ENCODE results near the gene GMDS. TPM values are rescaled to one million over a fixed set of nuclear protein-coding genes. Genes with fewer than 3 reads are reported as not detected.

Gene GMDS
- total RNA-seq, 1 donor from 2014 or later = 35.7 TPM

DNA sequence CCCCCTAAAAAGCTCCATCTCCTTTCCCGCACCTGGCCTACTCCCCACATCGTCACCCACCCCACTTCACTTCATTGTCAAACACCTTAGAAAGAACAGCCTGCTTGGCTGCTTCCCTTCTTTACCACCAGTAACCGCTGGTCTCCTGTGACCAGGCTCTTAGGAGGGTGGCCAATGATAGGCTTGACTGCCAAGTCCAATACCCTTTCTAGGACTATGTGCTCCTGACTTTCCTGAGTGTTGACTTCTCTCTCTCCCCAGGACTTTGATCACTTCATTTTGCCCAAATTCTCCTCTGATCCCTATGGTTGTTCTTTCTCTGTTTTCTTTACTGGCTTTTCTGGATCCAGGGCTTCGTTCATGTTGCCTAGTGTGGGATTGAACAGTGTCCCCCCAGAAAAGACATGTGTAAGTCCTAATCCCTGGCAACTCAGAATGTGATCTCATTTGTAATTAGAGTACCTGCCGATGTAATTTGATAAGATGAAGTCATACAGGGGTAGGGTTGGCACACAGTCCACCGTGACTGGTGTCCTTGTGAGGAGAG lies 254.0 kb downstream of the GMDS start:
- intact Hi-C loops (cut with micrococcal nuclease) = no loop called here
- no peaks in the 10 kb centered on the region for H3K27me3 Mint-ChIP-seq (ENCODE audit: low read depth)
- no peak overlapping the region for H3K4me3 Mint-ChIP-seq (ENCODE audit: low read depth)
- no peak for DNase-seq (ENCODE audit: low spot score)
- H3K27ac Mint-ChIP-seq = no peak overlapping the region
- peaks cover 3% of the 10 kb centered on the region for H3K4me1 Mint-ChIP-seq (ENCODE audit: low read depth)
- H3K9me3 Mint-ChIP-seq = no peaks in the 10 kb centered on the region
- H3K36me3 Mint-ChIP-seq (ENCODE audit: low read depth) = no peaks in the 10 kb centered on the region

- Mint-ChIP-seq H3K9me3 (no peaks in the 10 kb centered on the region), H3K27ac (no peak overlapping the region), H3K4me3 (ENCODE audit: low read depth) (no peak overlapping the region), H3K27me3 (ENCODE audit: low read depth) (no peaks in the 10 kb centered on the region), H3K36me3 (ENCODE audit: low read depth) (no peaks in the 10 kb centered on the region), H3K4me1 (ENCODE audit: low read depth) (peaks cover 3% of the 10 kb centered on the region)
- no peak for DNase-seq (ENCODE audit: low spot score)
- intact Hi-C loops (cut with micrococcal nuclease) = no loop called here
These were observed 256.6 kb downstream of the GMDS start for GRCh38 chr6:1988843-1989242.

DNA sequence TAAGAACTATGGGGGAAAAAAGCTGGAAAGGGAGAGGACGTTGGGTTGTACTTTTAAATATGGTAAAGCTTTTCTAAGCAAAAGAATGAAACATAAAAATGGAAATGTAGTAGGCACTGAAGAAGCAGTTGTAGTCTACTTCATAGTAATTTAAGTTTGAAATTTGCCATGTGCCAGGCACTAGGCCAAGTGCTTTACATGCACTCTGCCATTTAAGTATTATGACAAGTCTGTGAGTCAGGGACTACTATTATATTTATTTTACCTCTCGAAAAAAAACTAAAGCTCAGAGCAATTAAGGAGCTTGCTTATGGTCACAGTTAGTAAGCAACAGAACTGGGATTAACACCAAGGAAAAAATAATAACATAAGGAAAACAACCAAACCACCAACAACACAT lies 257.8 kb downstream of the GMDS start:
- no peak for DNase-seq (ENCODE audit: low spot score)
- H3K9me3 Mint-ChIP-seq = peaks cover 9% of the 10 kb centered on the region
- no peaks in the 10 kb centered on the region for H3K4me1 Mint-ChIP-seq (ENCODE audit: low read depth)
- no peaks in the 10 kb centered on the region for H3K27me3 Mint-ChIP-seq (ENCODE audit: low read depth)
- H3K27ac Mint-ChIP-seq = no peak overlapping the region
- no peak overlapping the region for H3K4me3 Mint-ChIP-seq (ENCODE audit: low read depth)
- H3K36me3 Mint-ChIP-seq (ENCODE audit: low read depth) = no peaks in the 10 kb centered on the region
- intact Hi-C loops (cut with micrococcal nuclease) = no loop called here

DNA sequence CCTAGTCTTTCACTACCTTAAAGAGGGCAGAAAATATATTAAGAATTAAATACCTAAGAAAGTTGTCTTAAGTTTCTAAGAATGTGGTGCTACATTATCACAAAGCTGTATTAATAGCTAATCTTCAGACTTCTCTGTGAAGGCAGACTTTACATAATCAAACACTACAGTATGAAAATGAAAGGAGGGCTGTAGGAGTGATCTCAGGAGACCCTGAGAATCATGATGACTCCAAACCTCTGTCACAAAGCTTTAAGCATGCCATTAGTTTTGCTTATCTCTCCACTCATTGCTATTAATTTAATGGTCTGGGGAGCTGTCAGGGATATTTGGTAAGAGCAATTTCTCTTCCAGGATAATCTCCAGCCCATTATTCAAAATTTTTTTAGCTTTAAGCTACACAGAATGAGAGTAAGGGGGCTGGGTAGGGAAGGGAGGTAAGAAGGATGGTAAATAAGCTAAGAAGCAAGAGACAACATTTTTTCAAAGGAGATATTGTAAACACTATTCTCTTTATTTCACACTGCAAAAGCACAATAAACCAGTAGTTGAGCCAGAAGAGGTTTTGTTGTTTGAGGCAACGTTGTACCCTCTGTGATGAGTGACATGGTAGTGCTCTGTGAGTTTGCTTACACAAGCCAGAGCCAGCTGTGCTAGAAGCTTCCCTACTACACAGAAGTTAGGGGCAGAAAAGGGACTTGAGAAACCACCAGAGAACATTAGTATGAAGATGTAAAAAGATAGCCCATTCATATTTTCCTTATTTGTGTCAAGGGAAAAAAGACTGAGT lies 258.8 kb downstream of the GMDS start:
- DNase-seq (ENCODE audit: low spot score) = no peak
- Mint-ChIP-seq H3K27ac (no peak overlapping the region), H3K4me1 (ENCODE audit: low read depth) (no peaks in the 10 kb centered on the region), H3K9me3 (peaks cover 19% of the 10 kb centered on the region), H3K27me3 (ENCODE audit: low read depth) (no peaks in the 10 kb centered on the region), H3K4me3 (ENCODE audit: low read depth) (no peak overlapping the region), H3K36me3 (ENCODE audit: low read depth) (no peaks in the 10 kb centered on the region)
- intact Hi-C loops (cut with micrococcal nuclease) = no loop called here

DNA sequence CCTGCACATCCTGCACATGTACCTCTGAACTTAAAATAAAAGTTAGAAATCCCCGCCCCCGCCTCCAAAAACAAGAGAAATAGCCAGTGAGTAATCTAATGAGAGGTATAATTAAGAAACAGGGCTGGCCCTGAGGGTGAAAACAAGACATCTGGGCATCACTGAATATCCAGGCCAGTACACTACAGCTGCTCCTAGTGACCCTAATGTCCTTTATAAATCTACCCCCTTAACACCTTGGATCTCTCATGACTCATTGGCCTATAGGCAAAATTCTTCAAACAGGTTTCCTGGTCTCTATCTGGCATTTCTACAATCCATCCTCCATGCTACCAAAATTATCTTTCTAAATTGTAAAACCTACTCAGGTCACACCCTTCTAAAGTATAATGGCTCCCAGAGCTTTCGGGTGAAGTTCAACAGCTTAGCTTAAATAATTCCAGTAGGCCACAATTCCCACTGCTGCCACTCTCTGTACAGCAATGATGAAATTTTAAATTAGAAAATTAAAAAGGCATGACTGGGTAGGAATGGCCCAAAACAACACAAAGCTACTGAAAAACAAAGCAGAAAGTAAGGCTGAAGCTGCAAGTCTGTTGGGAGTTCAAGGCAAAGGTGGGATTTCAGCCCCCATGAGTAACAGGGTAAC lies 260.9 kb downstream of the GMDS start:
- Mint-ChIP-seq H3K4me3 (ENCODE audit: low read depth) (no peak overlapping the region), H3K27me3 (ENCODE audit: low read depth) (no peaks in the 10 kb centered on the region), H3K9me3 (peaks cover 39% of the 10 kb centered on the region), H3K27ac (no peak overlapping the region), H3K4me1 (ENCODE audit: low read depth) (no peaks in the 10 kb centered on the region), H3K36me3 (ENCODE audit: low read depth) (peaks cover 2% of the 10 kb centered on the region)
- intact Hi-C loops (cut with micrococcal nuclease) = no loop called here
- DNase-seq (ENCODE audit: low spot score) = no peak

DNA sequence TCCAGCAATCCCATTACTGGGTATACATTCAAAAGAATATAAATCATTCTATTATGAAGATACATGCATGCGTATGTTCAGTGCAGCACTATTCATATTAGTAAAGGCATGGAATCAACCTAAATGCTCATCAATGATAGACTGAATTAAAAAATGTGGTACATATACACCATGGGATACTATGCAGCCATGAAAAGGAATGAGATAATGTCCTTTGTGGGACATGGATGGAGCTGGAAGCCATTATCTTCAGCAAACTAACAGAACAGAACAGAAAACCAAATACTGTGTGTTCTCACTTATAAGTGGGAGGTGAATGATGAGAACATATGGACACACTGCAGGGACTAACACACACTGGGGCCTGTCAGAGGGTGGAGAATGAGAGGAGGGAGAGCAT lies 261.6 kb downstream of the GMDS start:
- no peak overlapping the region for H3K4me3 Mint-ChIP-seq (ENCODE audit: low read depth)
- H3K27me3 Mint-ChIP-seq (ENCODE audit: low read depth) = no peaks in the 10 kb centered on the region
- peaks cover 6% of the 10 kb centered on the region for H3K36me3 Mint-ChIP-seq (ENCODE audit: low read depth)
- peaks cover 44% of the 10 kb centered on the region for H3K9me3 Mint-ChIP-seq
- intact Hi-C loops (cut with micrococcal nuclease) = no loop called here
- DNase-seq (ENCODE audit: low spot score) = no peak
- H3K27ac Mint-ChIP-seq = no peak overlapping the region
- H3K4me1 Mint-ChIP-seq (ENCODE audit: low read depth) = no peaks in the 10 kb centered on the region

GRCh38 chr6:1972962-1973361 lies 272.4 kb downstream of the GMDS start:
- Mint-ChIP-seq H3K27me3 (ENCODE audit: low read depth) (no peaks in the 10 kb centered on the region), H3K9me3 (no peaks in the 10 kb centered on the region), H3K36me3 (ENCODE audit: low read depth) (no peaks in the 10 kb centered on the region), H3K4me1 (ENCODE audit: low read depth) (peaks cover 2% of the 10 kb centered on the region), H3K27ac (no peak overlapping the region), H3K4me3 (ENCODE audit: low read depth) (no peak overlapping the region)
- intact Hi-C loops (cut with micrococcal nuclease) = no loop called here
- no peak for DNase-seq (ENCODE audit: low spot score)

GRCh38 chr6:1971612-1972011 lies 273.8 kb downstream of the GMDS start:
- Mint-ChIP-seq H3K9me3 (no peaks in the 10 kb centered on the region), H3K27ac (no peak overlapping the region), H3K4me1 (ENCODE audit: low read depth) (peaks cover 2% of the 10 kb centered on the region), H3K36me3 (ENCODE audit: low read depth) (no peaks in the 10 kb centered on the region), H3K27me3 (ENCODE audit: low read depth) (no peaks in the 10 kb centered on the region), H3K4me3 (ENCODE audit: low read depth) (no peak overlapping the region)
- DNase-seq (ENCODE audit: low spot score) = no peak
- intact Hi-C loops (cut with micrococcal nuclease) = no loop called here

- intact Hi-C loops (cut with micrococcal nuclease) = no loop called here
- Mint-ChIP-seq H3K4me1 (ENCODE audit: low read depth) (peaks cover 7% of the 10 kb centered on the region), H3K27ac (no peak overlapping the region), H3K9me3 (peaks cover under 1% of the 10 kb centered on the region), H3K4me3 (ENCODE audit: low read depth) (no peak overlapping the region), H3K36me3 (ENCODE audit: low read depth) (no peaks in the 10 kb centered on the region), H3K27me3 (ENCODE audit: low read depth) (no peaks in the 10 kb centered on the region)
- DNase-seq (ENCODE audit: low spot score) = no peak
These were observed 275.2 kb downstream of the GMDS start for GRCh38 chr6:1970151-1970561.

GRCh38 chr6:1966713-1967112 lies 278.7 kb downstream of the GMDS start:
- H3K4me3 Mint-ChIP-seq (ENCODE audit: low read depth) = no peak overlapping the region
- H3K27me3 Mint-ChIP-seq (ENCODE audit: low read depth) = no peaks in the 10 kb centered on the region
- no peak for DNase-seq (ENCODE audit: low spot score)

GRCh38 chr6:1965596-1966224 lies 279.7 kb downstream of the GMDS start:
- Mint-ChIP-seq H3K36me3 (ENCODE audit: low read depth) (peaks cover 3% of the 10 kb centered on the region), H3K27me3 (ENCODE audit: low read depth) (no peaks in the 10 kb centered on the region), H3K9me3 (peaks cover 3% of the 10 kb centered on the region), H3K27ac (no peak overlapping the region), H3K4me3 (ENCODE audit: low read depth) (no peak overlapping the region), H3K4me1 (ENCODE audit: low read depth) (peaks cover 7% of the 10 kb centered on the region)
- no peak for DNase-seq (ENCODE audit: low spot score)
- intact Hi-C loops (cut with micrococcal nuclease) = no loop called here

More at GRCh38 chr6:1966713-1967112, 278.7 kb downstream of the GMDS start:
- Mint-ChIP-seq H3K9me3 (peaks cover 3% of the 10 kb centered on the region), H3K27ac (no peak overlapping the region), H3K36me3 (ENCODE audit: low read depth) (peaks cover 3% of the 10 kb centered on the region), H3K4me1 (ENCODE audit: low read depth) (peaks cover 7% of the 10 kb centered on the region)
- intact Hi-C loops (cut with micrococcal nuclease) = no loop called here

DNA sequence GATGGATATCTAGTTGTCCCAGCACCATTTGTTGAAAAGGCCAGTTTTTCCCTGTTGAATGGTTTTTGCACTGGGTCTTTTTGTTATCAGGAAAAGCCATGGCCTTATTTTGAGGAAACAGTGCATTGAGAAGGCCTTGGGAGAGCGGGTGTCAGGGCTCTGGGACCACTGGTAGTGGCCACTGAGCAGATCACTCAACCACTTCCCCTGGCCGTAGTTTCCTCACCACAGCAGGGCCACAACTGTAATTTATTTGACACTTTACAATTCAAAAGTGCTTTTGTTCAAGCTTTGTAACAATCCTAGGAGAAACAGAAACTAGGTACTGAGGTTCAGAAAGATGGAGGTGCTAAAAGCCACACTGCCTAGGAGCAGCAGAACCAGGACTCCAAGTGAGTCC lies 281.8 kb downstream of the GMDS start:
- intact Hi-C loops (cut with micrococcal nuclease) = no loop called here
- no peak for DNase-seq (ENCODE audit: low spot score)
- Mint-ChIP-seq H3K9me3 (peaks cover 3% of the 10 kb centered on the region), H3K4me3 (ENCODE audit: low read depth) (no peak overlapping the region), H3K27ac (no peak overlapping the region), H3K4me1 (ENCODE audit: low read depth) (peaks cover 6% of the 10 kb centered on the region), H3K36me3 (ENCODE audit: low read depth) (peaks cover 3% of the 10 kb centered on the region), H3K27me3 (ENCODE audit: low read depth) (no peaks in the 10 kb centered on the region)

DNA sequence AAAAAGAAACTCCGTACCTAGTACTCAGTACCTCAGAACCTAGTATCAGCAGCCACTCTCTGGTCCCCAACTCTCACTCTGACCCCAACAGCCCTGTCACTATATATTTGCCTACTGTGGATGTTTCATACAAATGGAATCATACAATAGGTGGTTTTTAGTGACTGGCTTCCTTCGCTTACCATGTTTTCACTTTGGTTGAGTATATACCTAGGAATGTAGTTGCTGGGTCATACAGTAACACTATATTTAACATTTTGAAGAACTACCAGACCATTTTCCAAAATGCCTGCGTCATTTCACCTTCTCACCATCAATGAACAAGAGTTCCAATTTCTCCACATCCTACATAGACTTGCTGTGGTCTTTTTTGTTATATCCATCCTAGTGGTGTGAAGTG lies 283.2 kb downstream of the GMDS start:
- H3K27me3 Mint-ChIP-seq (ENCODE audit: low read depth) = no peaks in the 10 kb centered on the region
- intact Hi-C loops (cut with micrococcal nuclease) = no loop called here
- no peak overlapping the region for H3K27ac Mint-ChIP-seq
- no peak overlapping the region for H3K4me3 Mint-ChIP-seq (ENCODE audit: low read depth)
- H3K36me3 Mint-ChIP-seq (ENCODE audit: low read depth) = peaks cover 3% of the 10 kb centered on the region
- peaks cover 3% of the 10 kb centered on the region for H3K9me3 Mint-ChIP-seq
- no peak for DNase-seq (ENCODE audit: low spot score)
- peaks cover 6% of the 10 kb centered on the region for H3K4me1 Mint-ChIP-seq (ENCODE audit: low read depth)

All from activated T-helper 2 cell treated with anti-CD3 and anti-CD28 coated beads, Interferon-gamma antibody, Interleukin-2, Interleukin-4, amounts not matched to agents 10 μg/mL and 5 μg/mL and 100 μg/mL, durations not matched to agents 14 hours and 24 hours and 36 hours (primary cell).